Measurements from ENCODE around the gene SHANK2. TPM values are rescaled to one million over a fixed set of nuclear protein-coding genes. Genes with fewer than 3 reads are reported as not detected.

The SHANK2 gene
- total RNA-seq, 6 donors from 2014 or later = 43.6 to 277 (median 75.5) TPM

DNA sequence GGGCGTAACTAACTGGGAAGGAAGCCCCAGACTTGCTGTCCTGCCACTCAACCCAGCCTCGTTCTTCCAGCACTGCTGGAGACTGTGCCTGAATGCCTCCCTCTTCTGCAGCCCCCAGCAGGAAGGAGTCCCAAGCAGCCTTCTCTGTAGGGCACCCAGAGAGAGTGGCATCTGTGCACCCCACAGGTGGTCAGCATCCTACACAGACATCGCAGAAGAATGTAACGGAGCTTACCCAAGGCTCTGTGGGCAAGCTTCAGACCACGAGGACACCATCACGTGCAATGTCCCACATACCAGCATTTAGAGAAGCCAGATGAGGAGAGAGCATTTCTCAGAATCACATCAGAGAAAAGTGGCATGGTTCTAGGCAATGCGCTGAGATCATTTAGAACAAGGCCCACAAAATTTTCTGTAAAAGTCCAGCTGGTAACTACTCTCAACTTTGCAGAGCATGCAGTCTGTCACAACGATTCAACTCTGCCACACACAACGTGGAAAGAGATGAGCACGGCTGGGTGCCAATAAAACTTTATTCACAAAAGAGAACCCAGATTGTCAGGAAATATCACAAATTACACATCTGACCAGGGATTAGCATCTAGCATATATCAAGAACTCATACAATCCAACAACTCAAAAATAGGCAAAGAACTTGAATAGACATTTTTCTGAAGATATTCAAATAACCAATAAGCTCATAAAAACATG, 33.4 kb downstream of the SHANK2 start:
- 87 to 91% methylated on average over 4 to 10 of the region's 10 CpGs for WGBS, 2 donors

DNA sequence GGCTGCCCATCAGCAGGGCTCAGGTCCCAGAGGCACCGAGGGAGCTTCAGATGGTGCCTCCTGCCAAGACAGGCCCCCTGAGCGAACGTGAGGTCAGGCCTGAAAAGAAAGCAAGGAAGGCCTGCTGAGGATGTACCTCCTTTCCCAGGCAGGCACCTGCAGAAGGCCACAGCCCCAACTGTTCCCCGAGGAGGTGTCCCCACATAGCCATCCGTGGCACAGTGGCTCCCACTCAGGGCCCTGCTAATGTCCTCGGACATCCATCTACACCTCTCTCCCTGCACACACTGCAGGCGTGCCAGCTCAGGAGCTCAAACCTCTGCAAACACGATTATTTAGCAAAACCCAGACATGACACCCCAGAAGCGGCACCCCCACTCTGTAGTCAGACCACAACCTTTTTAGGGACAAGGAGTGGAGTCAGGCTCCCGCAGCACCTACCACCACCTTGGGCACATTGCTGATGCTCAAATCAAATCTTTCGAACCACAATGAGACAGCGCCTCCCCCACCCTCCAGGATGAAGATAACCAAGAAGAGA, 36.9 kb downstream of the SHANK2 start:
- Histone ChIP-seq H3K4me3 (no peak overlapping the region), H3K27ac (no peak overlapping the region), H3K36me3 (no peaks in the 10 kb centered on the region), H3K27me3 (no peaks in the 10 kb centered on the region), H3K4me1 (no peaks in the 10 kb centered on the region), H3K9me3 (no peaks in the 10 kb centered on the region)
- no peak for ATAC-seq (ENCODE audit: low FRiP score in 2 of 2)
- no peak for DNase-seq
- TF ChIP-seq, protein P1, sequence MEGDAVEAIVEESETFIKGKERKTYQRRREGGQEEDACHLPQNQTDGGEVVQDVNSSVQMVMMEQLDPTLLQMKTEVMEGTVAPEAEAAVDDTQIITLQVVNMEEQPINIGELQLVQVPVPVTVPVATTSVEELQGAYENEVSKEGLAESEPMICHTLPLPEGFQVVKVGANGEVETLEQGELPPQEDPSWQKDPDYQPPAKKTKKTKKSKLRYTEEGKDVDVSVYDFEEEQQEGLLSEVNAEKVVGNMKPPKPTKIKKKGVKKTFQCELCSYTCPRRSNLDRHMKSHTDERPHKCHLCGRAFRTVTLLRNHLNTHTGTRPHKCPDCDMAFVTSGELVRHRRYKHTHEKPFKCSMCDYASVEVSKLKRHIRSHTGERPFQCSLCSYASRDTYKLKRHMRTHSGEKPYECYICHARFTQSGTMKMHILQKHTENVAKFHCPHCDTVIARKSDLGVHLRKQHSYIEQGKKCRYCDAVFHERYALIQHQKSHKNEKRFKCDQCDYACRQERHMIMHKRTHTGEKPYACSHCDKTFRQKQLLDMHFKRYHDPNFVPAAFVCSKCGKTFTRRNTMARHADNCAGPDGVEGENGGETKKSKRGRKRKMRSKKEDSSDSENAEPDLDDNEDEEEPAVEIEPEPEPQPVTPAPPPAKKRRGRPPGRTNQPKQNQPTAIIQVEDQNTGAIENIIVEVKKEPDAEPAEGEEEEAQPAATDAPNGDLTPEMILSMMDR (IDR thresholded peaks at IDR 0.05) = no peak
- TF ChIP-seq POLR2AphosphoS5 (IDR thresholded peaks at IDR 0.05) (no peak), POLR2A (IDR thresholded peaks at IDR 0.05) (no peak), EP300 (IDR thresholded peaks at IDR 0.05) (no peak)
- WGBS, 2 donors = 88 to 93% methylated on average over 9 to 12 of the region's 12 CpGs

More for the DNA sequence above, 33.4 kb downstream of the SHANK2 start:
- Histone ChIP-seq H3K4me3 (no peak overlapping the region), H3K27me3 (no peaks in the 10 kb centered on the region), H3K9me3 (no peaks in the 10 kb centered on the region), H3K27ac (no peak overlapping the region), H3K4me1 (no peaks in the 10 kb centered on the region), H3K36me3 (no peaks in the 10 kb centered on the region)
- ATAC-seq (ENCODE audit: low FRiP score in 2 of 2) (no peak), DNase-seq (no peak)
- TF ChIP-seq POLR2A (IDR thresholded peaks at IDR 0.05) = no peak
- TF ChIP-seq, protein P1 (IDR thresholded peaks at IDR 0.05) = no peak
- TF ChIP-seq POLR2AphosphoS5 (IDR thresholded peaks at IDR 0.05) = no peak
- TF ChIP-seq EP300 (IDR thresholded peaks at IDR 0.05) = no peak

DNA sequence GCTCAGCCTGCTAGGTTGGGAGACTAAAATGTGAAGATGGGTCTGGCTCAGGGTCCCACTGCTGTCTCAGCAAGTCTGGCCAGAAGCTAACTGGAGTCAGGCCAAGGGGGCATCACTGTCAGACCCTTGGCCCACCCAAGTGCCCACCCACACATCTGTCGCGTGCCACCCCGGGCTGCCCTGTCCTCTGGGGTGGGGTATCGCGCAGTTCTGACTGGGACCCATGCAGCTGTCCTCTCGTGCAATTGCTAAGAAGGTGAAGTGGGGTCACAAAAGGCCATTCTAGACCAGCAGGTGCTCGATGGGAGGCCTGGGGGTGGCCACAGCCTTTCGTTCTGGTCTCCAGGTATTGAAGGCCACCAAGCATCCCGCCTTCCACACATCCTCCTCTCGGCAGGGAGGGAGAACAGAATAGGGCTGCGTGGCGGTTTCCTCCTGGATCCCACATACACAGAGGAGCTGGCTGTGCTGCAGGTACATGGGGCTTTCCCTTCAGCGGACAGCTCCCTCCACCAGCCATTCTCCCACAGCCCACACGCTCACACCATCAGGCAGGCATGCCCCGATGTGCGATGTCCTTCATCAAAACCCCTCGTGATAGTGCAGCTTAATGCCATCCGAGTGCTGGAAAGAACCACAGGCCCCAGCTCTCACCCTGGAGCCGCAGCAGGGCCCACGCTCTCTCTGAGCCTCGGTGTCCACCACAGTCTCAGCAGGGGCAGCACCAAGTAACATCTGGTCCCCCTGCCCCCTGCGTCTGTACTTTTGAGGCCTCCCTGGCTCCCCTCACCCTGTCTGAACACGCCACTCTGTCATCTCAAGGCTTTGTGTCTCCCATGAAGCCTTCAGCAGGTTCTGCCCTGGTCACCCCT, 37.6 kb downstream of the SHANK2 start:
- no peak for ATAC-seq (ENCODE audit: low FRiP score in 2 of 2)
- no peaks in the 10 kb centered on the region for H3K9me3 ChIP-seq

GRCh38 chr11:71213696-71214552, 38.5 kb downstream of the SHANK2 start:
- ATAC-seq (ENCODE audit: low FRiP score in 2 of 2) = no peak
- no peak for DNase-seq
- no peaks in the 10 kb centered on the region for H3K9me3 ChIP-seq
- H3K4me1 ChIP-seq = no peaks in the 10 kb centered on the region
- no peaks in the 10 kb centered on the region for H3K27me3 ChIP-seq
- TF ChIP-seq, protein P1 (IDR thresholded peaks at IDR 0.05) = no peak
- TF ChIP-seq POLR2AphosphoS5 (IDR thresholded peaks at IDR 0.05) (no peak), EP300 (IDR thresholded peaks at IDR 0.05) (no peak), POLR2A (IDR thresholded peaks at IDR 0.05) (no peak)
- H3K4me3 ChIP-seq = no peak overlapping the region
- H3K27ac ChIP-seq = no peak overlapping the region
- 85 to 91% methylated on average over 19 of the region's 19 CpGs for WGBS, 2 donors
- no peaks in the 10 kb centered on the region for H3K36me3 ChIP-seq

More for the DNA sequence above, 37.6 kb downstream of the SHANK2 start:
- no peak for DNase-seq
- H3K27me3 ChIP-seq = no peaks in the 10 kb centered on the region
- no peaks in the 10 kb centered on the region for H3K36me3 ChIP-seq
- 91 to 93% methylated on average over 14 to 23 of the region's 23 CpGs for WGBS, 2 donors
- no peak overlapping the region for H3K27ac ChIP-seq
- TF ChIP-seq EP300 (IDR thresholded peaks at IDR 0.05) = no peak
- no peak for TF ChIP-seq POLR2AphosphoS5 (IDR thresholded peaks at IDR 0.05)
- no peak overlapping the region for H3K4me3 ChIP-seq
- H3K4me1 ChIP-seq = no peaks in the 10 kb centered on the region

All from upper lobe of left lung (tissue), 6 donors.